Measurements from ENCODE around the gene NFIA. TPM values are rescaled to one million over a fixed set of nuclear protein-coding genes. Genes with fewer than 3 reads are reported as not detected.

Gene NFIA
- total RNA-seq, 1 experiment from 2014 or later: 0.35 TPM

DNA sequence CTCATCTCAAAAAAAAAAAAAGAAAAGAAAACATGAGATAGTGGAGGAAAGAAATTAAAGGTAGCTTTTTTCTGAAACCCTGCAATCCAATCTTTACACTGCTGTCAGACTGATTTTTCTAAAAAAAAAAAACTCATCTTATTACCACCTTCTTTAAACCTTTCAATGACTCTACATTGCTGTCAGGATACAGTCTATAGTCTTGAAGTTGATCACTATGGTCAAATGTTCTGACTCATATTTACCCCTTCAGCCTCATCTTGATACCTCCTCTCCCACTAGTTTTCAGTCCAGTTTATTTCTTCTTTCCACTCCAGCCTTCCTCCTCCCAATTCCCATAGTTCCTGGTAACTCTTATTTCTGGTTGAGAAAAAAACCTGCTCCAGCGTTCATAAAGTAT, 17.7 kb upstream of the NFIA start:
- Mint-ChIP-seq H3K27ac (no peak overlapping the region), H3K4me1 (no peaks in the 10 kb centered on the region), H3K27me3 (ENCODE audit: low read depth) (peaks cover 12% of the 10 kb centered on the region), H3K9me3 (no peaks in the 10 kb centered on the region), H3K36me3 (ENCODE audit: insufficient read depth in 1 of 3, low read depth in 3 of 3) (no peaks in the 10 kb centered on the region), H3K4me3 (no peak overlapping the region)
- Histone ChIP-seq H3T11ph (ENCODE audit: low read length) (no peak overlapping the region), H2BK15ac (ENCODE audit: low read depth, low read length) (no peak overlapping the region), H3K18ac (ENCODE audit: insufficient read length, low read depth, low read length) (no peak overlapping the region), H2AK5ac (ENCODE audit: insufficient read length, low read length) (no peak overlapping the region), H2BK12ac (ENCODE audit: insufficient read length, low read depth, low read length) (no peak overlapping the region), H3K79me1 (ENCODE audit: insufficient read depth, low read depth, low read length, poor library complexity, severe bottlenecking) (no peaks in the 10 kb centered on the region), H2BK20ac (ENCODE audit: low read depth, low read length, poor library complexity, severe bottlenecking) (no peak overlapping the region), H3K56ac (ENCODE audit: insufficient read length, low read depth, low read length) (no peak overlapping the region), H3K23ac (ENCODE audit: insufficient read length, low read depth, low read length) (no peak overlapping the region), H3K79me2 (ENCODE audit: insufficient read depth, low read length) (no peaks in the 10 kb centered on the region; the same call in 1 of the 2 replicates), H3K23me2 (ENCODE audit: insufficient read length, low read depth, low read length, poor library complexity, severe bottlenecking) (no peaks in the 10 kb centered on the region), H3K4me2 (ENCODE audit: insufficient read depth, insufficient read length, low read length) (no peak overlapping the region), H2BK5ac (ENCODE audit: insufficient read length, low read length) (no peak overlapping the region), H2BK120ac (ENCODE audit: low read depth, low read length, poor library complexity, severe bottlenecking) (no peak overlapping the region), H3K14ac (ENCODE audit: insufficient read depth, low read length) (no peak overlapping the region), H2AFZ (ENCODE audit: low read length) (no peak overlapping the region), H3K9me3 (ENCODE audit: control insufficient read depth, low read depth, low read length) (no peaks in the 10 kb centered on the region), H3K4ac (ENCODE audit: low read depth, low read length) (no peak overlapping the region), H3K27ac (ENCODE audit: insufficient read length, low read depth, low read length) (no peak overlapping the region), H4K91ac (ENCODE audit: insufficient read length, low read depth, low read length) (no peak overlapping the region), H3K9ac (ENCODE audit: extremely low read depth, insufficient read length, low read length) (no peak overlapping the region), H4K20me1 (ENCODE audit: control insufficient read depth, insufficient read depth, insufficient read length) (no peaks in the 10 kb centered on the region), H3K4me1 (ENCODE audit: insufficient read depth, low read length) (no peaks in the 10 kb centered on the region), H4K8ac (replicated peaks; ENCODE audit: insufficient read length, low read depth, low read length) (no peak overlapping the region), H3K27me3 (ENCODE audit: insufficient read depth, low read length) (no peaks in the 10 kb centered on the region), H4K5ac (ENCODE audit: insufficient read length, low read depth, low read length) (no peak overlapping the region)
- no CpG with 5 or more reads among the region's 1 CpG for WGBS (ENCODE audit: extremely low coverage, insufficient read length, low lambda C conversion rate)
- DNase-seq: no peak
- no peak for TF ChIP-seq CTCF (conservative IDR thresholded peaks at IDR 0.05)

Data from H9 (cell line).